DOHH2 (cell line): ENCODE results near the gene RASA3.

Experiments
- H3F3A ChIP-seq: fragments of 200-600 bp; sonication (generic), shearing (Covaris generic); 2 replicates; pipeline ENCODE4 v1.6.0; 2016; ENCODE audit warnings: antibody characterized with exemption, mild to moderate bottlenecking; ENCODE audit not compliant: control insufficient read depth, insufficient read depth
- H3K27ac ChIP-seq: fragments of 200-600 bp; sonication (generic); 2 replicates; pipeline ENCODE4 v1.5.1; 2014; ENCODE audit warnings: low read depth, mild to moderate bottlenecking, low read length, moderate library complexity
- H3K27me3 ChIP-seq: fragments of 200-600 bp; sonication (generic); 2 replicates; pipeline ENCODE4 v1.6.1; 2014; ENCODE audit warnings: mild to moderate bottlenecking, low read length, mixed read lengths; ENCODE audit not compliant: control insufficient read depth
- H3K36me3 ChIP-seq: fragments of 200-600 bp; sonication (generic); 2 replicates; pipeline ENCODE4 v1.6.1; 2014; ENCODE audit warnings: mild to moderate bottlenecking, low read length, moderate library complexity, mixed read lengths; ENCODE audit not compliant: control insufficient read depth
- H3K4me1 ChIP-seq: fragments of 200-600 bp; sonication (generic); 2 replicates; pipeline ENCODE4 v1.6.1; 2014; ENCODE audit warnings: mild to moderate bottlenecking, low read length, mixed read lengths; ENCODE audit not compliant: control insufficient read depth
- H3K4me2 ChIP-seq: fragments of 200-600 bp; sonication (generic); 2 replicates; pipeline ENCODE4 v1.6.0; 2014; ENCODE audit warnings: mild to moderate bottlenecking, low read length, moderate library complexity
- H3K4me3 ChIP-seq: fragments of 200-600 bp; sonication (generic); 2 replicates; pipeline ENCODE4 v1.5.1; 2014; ENCODE audit warnings: mild to moderate bottlenecking, low read length, mixed read lengths
- H3K79me2 ChIP-seq: fragments of 200-600 bp; sonication (generic); 2 replicates; pipeline ENCODE4 v1.6.1; 2014; ENCODE audit warnings: mild to moderate bottlenecking, low read length, mixed read lengths; ENCODE audit not compliant: control insufficient read depth
- H3K9me2 ChIP-seq: fragments of 200-600 bp; sonication (generic); replicated peaks from 2 replicates; pipeline ENCODE4 v1.6.1; 2014; ENCODE audit warnings: mild to moderate bottlenecking, low read length, mixed read lengths; ENCODE audit not compliant: control insufficient read depth
- H3K9me3 ChIP-seq: fragments of 200-600 bp; sonication (generic); 2 replicates; pipeline ENCODE4 v1.6.1; 2014; ENCODE audit warnings: antibody characterized with exemption, low read length, mixed read lengths; ENCODE audit not compliant: control insufficient read depth, insufficient read depth
- H4K20me1 ChIP-seq: fragments of 200-600 bp; sonication (generic); 2 replicates; pipeline ENCODE4 v1.6.0; 2014; ENCODE audit warnings: low read depth, mild to moderate bottlenecking, antibody characterized with exemption, low read length, moderate library complexity; ENCODE audit not compliant: control insufficient read depth, insufficient read depth
- CTCF ChIP-seq: fragments of 200-600 bp; sonication (generic); IDR thresholded peaks from one replicate; pipeline ENCODE4 v1.5.1; 2014; ENCODE audit warnings: antibody characterized with exemption, mild to moderate bottlenecking, low read depth, low read length; ENCODE audit not compliant: poor library complexity, severe bottlenecking
- EZH2phosphoT487 ChIP-seq: fragments of 200-600 bp; sonication (generic); IDR thresholded peaks from 2 replicates; pipeline ENCODE4 v1.6.1; 2017; ENCODE audit warnings: borderline replicate concordance, mild to moderate bottlenecking, antibody characterized with exemption, low read length, moderate library complexity, mixed read lengths

RASA3 gene

GRCh38 chr13:114054264-114054663 is 78.2 kb downstream of the RASA3 start:
- no peak overlapping the region for H3K27ac ChIP-seq
- peaks cover 14% of the 10 kb centered on the region for H3K4me1 ChIP-seq
- no peak for TF ChIP-seq EZH2phosphoT487
- no peak for TF ChIP-seq CTCF
- H3K4me3 ChIP-seq, result no peak overlapping the region
- no peaks in the 10 kb centered on the region for H3K36me3 ChIP-seq
- no peaks in the 10 kb centered on the region for H3K79me2 ChIP-seq
- H3K27me3 ChIP-seq, result 0 out of 2 replicates have a peak, but pooled peaks cover 8% of the 10 kb centered on the region
- H3K4me2 ChIP-seq, result no peak overlapping the region
- H3F3A ChIP-seq, result no peaks in the 10 kb centered on the region
- no peaks in the 10 kb centered on the region for H3K9me2 ChIP-seq
- H3K9me3 ChIP-seq, result no peaks in the 10 kb centered on the region
- no peaks in the 10 kb centered on the region for H4K20me1 ChIP-seq

- Histone ChIP-seq H3K4me2 (no peak overlapping the region), H3K36me3 (no peaks in the 10 kb centered on the region), H3K27ac (no peak overlapping the region), H3K27me3 (0 out of 2 replicates have a peak, but pooled peaks cover 8% of the 10 kb centered on the region), H3K4me3 (no peak overlapping the region), H3K9me2 (no peaks in the 10 kb centered on the region), H3K79me2 (no peaks in the 10 kb centered on the region), H3K9me3 (no peaks in the 10 kb centered on the region), H3K4me1 (peaks cover 16% of the 10 kb centered on the region), H3F3A (no peaks in the 10 kb centered on the region), H4K20me1 (no peaks in the 10 kb centered on the region)
- TF ChIP-seq EZH2phosphoT487 (no peak), CTCF (no peak)
Measured at GRCh38 chr13:114053026-114053425, 79.4 kb downstream of the RASA3 start.

- H4K20me1 ChIP-seq, result no peaks in the 10 kb centered on the region
- TF ChIP-seq EZH2phosphoT487 (no peak), CTCF (no peak)
- H3K27me3 ChIP-seq, result peaks cover 11% of the 10 kb centered on the region
Measured at GRCh38 chr13:114050536-114051450, 81.6 kb downstream of the RASA3 start.

More at GRCh38 chr13:114050536-114051450, 81.6 kb downstream of the RASA3 start:
- Histone ChIP-seq H3K9me3 (no peaks in the 10 kb centered on the region), H3K4me3 (no peak overlapping the region), H3K9me2 (no peaks in the 10 kb centered on the region), H3K27ac (no peak overlapping the region), H3K4me2 (no peak overlapping the region), H3K4me1 (peaks cover 19% of the 10 kb centered on the region), H3K79me2 (no peaks in the 10 kb centered on the region), H3F3A (no peaks in the 10 kb centered on the region), H3K36me3 (no peaks in the 10 kb centered on the region)
